HepG2 (cell line): ENCODE data around the gene TEX26. TPM values are rescaled to one million over a fixed set of nuclear protein-coding genes. Genes with fewer than 3 reads are reported as not detected.

ENCODE experiments used
- ATAC-seq: fragments of 200-7000 bp; cut with Tn5 transposase; 3 replicates; pipeline ENCODE4 v1.9.1; 2020; ENCODE audit warnings: mild to moderate bottlenecking, moderate library complexity
- BruUV-seq: library from RNA; stranded (reverse); fragments of 400-500 nt; replicated peaks from 2 replicates; lab custom pipeline; 2021; lab: Mats Ljungman, UMichigan
- CTCF ChIA-PET: fragments of 300-600 bp; formaldehyde crosslinking; extraction: SDS; loops from one replicate; lab custom pipeline; 2021; ENCODE audit warnings: low total read pairs, inconsistent platforms, low intra/inter-chr PET ratio; lab: Yijun Ruan, JAX
- POLR2A ChIA-PET: fragments of 350-600 bp; sonication (Branson Sonifier 250); formaldehyde crosslinking; loops from one replicate; lab custom pipeline; 2020; ENCODE audit warnings: antibody characterized with exemption, inconsistent platforms; lab: Yijun Ruan, JAX
- DNase-seq: peaks from one replicate; pipeline ENCODE4 v3.0.0-alpha.2; 2015; ENCODE audit warnings: low spot score
- FAIRE-seq: peaks from 3 replicates; lab custom pipeline; 2011; peaks lifted over from hg19 to GRCh38; lab: Jason Lieb, UNC
- H2AFZ ChIP-seq: one replicate; pipeline ENCODE4 v1.6.1; 2011; ENCODE audit warnings: low read length, inconsistent platforms
- H3K27ac ChIP-seq: fragments of 300-600 bp; 3 replicates; pipeline ENCODE4 v1.8.0; 2011; ENCODE audit warnings: mixed run types, mild to moderate bottlenecking, mixed read lengths, low read length, inconsistent platforms; ENCODE audit not compliant: insufficient read depth; ENCODE audit errors: extremely low read length
- H3K27me3 ChIP-seq, 2 experiments: fragments of 200-600 bp in 1 of 2; 2 replicates in 1 of 2; 3 replicates in 1 of 2; pipeline versions ENCODE4 v1.6.0 to v1.8.0; 2011; ENCODE audit warnings: low read length in 2 of 2, mild to moderate bottlenecking in 2 of 2, moderate library complexity in 2 of 2, inconsistent platforms in 1 of 2; ENCODE audit not compliant: insufficient read depth in 2 of 2, control insufficient read depth in 1 of 2
- H3K36me3 ChIP-seq, 2 experiments: fragments of 200-600 bp in 1 of 2; replicated peaks in 1 of 2; 2 replicates in 1 of 2; 3 replicates in 1 of 2; pipeline versions ENCODE4 v1.5.1 to v1.8.0; 2011; ENCODE audit warnings: low read length in 2 of 2, inconsistent platforms in 1 of 2; ENCODE audit not compliant: insufficient read depth in 2 of 2, control insufficient read depth in 1 of 2
- H3K4me1 ChIP-seq: 2 replicates; pipeline ENCODE4 v1.5.1; 2012; ENCODE audit warnings: low read length, inconsistent platforms; ENCODE audit not compliant: insufficient read depth
- H3K4me2 ChIP-seq: 2 replicates; pipeline ENCODE4 v1.6.0; 2011; ENCODE audit warnings: low read depth, low read length, inconsistent platforms
- H3K4me3 ChIP-seq, 3 experiments: fragments of 200-600 bp in 1 of 3; sonication (generic), shearing (Covaris generic) in 1 of 3; replicated peaks in 1 of 3; 2 replicates each; pipeline ENCODE4 v1.5.1; 2011 to 2016; ENCODE audit warnings: low read length in 3 of 3, inconsistent platforms in 2 of 3, low read depth in 2 of 3, mild to moderate bottlenecking in 2 of 3, control low read depth in 1 of 3, mixed read lengths in 1 of 3; ENCODE audit not compliant: insufficient read depth in 1 of 3
- H3K79me2 ChIP-seq: one replicate; pipeline ENCODE4 v1.6.1; 2011; ENCODE audit warnings: low read length, inconsistent platforms; ENCODE audit not compliant: insufficient read depth
- H3K9ac ChIP-seq: 2 replicates; pipeline ENCODE4 v1.6.0; 2011; ENCODE audit warnings: mild to moderate bottlenecking, low read depth, low read length, inconsistent platforms; ENCODE audit not compliant: insufficient read depth
- H3K9me3 ChIP-seq: 2 replicates; pipeline ENCODE4 v1.5.1; 2012; ENCODE audit warnings: mild to moderate bottlenecking, low read length
- H4K20me1 ChIP-seq: 2 replicates; pipeline ENCODE4 v1.6.0; 2011; ENCODE audit warnings: inconsistent platforms, mild to moderate bottlenecking, low read length, moderate library complexity; ENCODE audit not compliant: insufficient read depth
- ATF7 ChIP-seq, 2 experiments: fragments of 450-650 bp in 1 of 2; sonication (generic) in 1 of 2; formaldehyde crosslinking in 1 of 2; IDR thresholded peaks; 2 replicates each; pipeline versions ENCODE4 v1.4.0 to v1.6.1; 2016 to 2020; ENCODE audit warnings: antibody characterized with exemption in 1 of 2, mild to moderate bottlenecking in 1 of 2, missing genetic modification reagents in 1 of 2
- TEAD2 ChIP-seq: sonication (generic); formaldehyde crosslinking; IDR thresholded peaks from 2 replicates; pipeline ENCODE4 v1.9.0; 2021; ENCODE audit warnings: missing genetic modification reagents
- THYN1 ChIP-seq: sonication (generic); formaldehyde crosslinking; IDR thresholded peaks from 2 replicates; pipeline ENCODE4 v1.8.1; 2023; ENCODE audit warnings: low read depth, mild to moderate bottlenecking, moderate library complexity, missing genetic modification reagents, borderline replicate concordance
- WGBS: methylation state at CpG from one replicate; pipeline ENCODE4 v1.1.6; 2017; ENCODE audit warnings: low lambda C conversion rate; 5-methylcytosine and 5-hydroxymethylcytosine counted together
- in situ Hi-C: cut with HindIII; loops from 2 replicates; pipeline ENCODE4 v1.10.0; 2017; ENCODE audit warnings: low pct_unique_long_range_greater_than_20kb; ENCODE audit not compliant: extremely low pct_ligation_motif_present
- intact Hi-C: fragments of 100-400 bp; cut with micrococcal nuclease; formaldehyde crosslinking; loops from one replicate; pipeline ENCODE4 v1.10.0; 2022; ENCODE audit not compliant: unreplicated experiment
- polyA plus RNA-seq, 8 experiments: library from polyadenylated mRNA; depleted of rRNA in 3 of 8; stranded (reverse) in 7 of 8; unstranded in 1 of 8; fragments of >200 nt; fragmentation: Illumina TruSeq in 4 of 8; extraction: Trizol in 4 of 8; gene quantifications; 2 replicates each; pipeline versions ENCODE4 v1.2.1 to v1.2.3, GENCODE V29; 2011 to 2016; ENCODE audit warnings: low read depth in 4 of 8, missing spikeins in 1 of 8, mixed read lengths in 1 of 8; ENCODE audit not compliant: insufficient read depth in 1 of 8
- total RNA-seq, 5 experiments: library from RNA; depleted of rRNA; stranded (reverse); fragments of >200 nt; fragmentation: Illumina TruSeq; extraction: Trizol; gene quantifications; 2 replicates each; pipeline ENCODE4 v1.2.3, GENCODE V29; 2016; ENCODE audit warnings: low read depth in 1 of 5

The TEX26 gene
- total and polyA plus RNA-seq, 2 of the 13 experiments (the other 11 are each of a cell fraction or from before 2014, with no cell fraction given): not detected

DNA sequence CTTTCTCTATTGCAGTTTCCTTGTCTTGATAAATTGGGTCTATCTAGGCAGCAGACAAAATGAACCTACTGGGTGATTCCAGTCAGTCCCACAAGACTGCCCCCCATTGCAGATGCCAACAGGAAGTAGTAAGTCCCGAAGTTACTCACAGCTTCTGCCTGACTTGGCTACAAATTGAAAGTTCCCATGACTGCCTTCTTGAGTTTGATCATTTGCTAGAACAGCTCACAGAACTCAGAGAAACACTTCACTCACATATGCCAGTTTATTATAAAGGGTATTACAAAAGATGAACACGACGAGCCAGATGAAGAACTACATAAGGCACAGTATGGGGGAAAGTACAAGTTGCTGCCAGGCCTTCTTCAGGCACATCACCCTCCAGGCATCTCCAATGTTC lies 50.0 kb downstream of the TEX26 start:
- ChIA-PET POLR2A (no interaction called here), CTCF (no interaction called here)
- intact Hi-C loops: no loop called here
- FAIRE-seq (no peak), ATAC-seq (no peak), DNase-seq (no peak)
- Histone ChIP-seq H4K20me1 (no peaks in the 10 kb centered on the region), H3K4me2 (no peak overlapping the region), H2AFZ (no peak overlapping the region), H3K4me3 (no peak overlapping the region), H3K27me3 (no peaks in the 10 kb centered on the region), H3K79me2 (no peaks in the 10 kb centered on the region), H3K4me1 (peaks cover 5% of the 10 kb centered on the region; the same call in 1 of the 2 replicates), H3K9ac (no peak overlapping the region), H3K36me3 (no peaks in the 10 kb centered on the region), H3K9me3 (no peaks in the 10 kb centered on the region), H3K27ac (no peak overlapping the region)
- in situ Hi-C loops: no loop called here
- BruUV-seq: no TSS peak
- TF ChIP-seq TEAD2 (CRISPR knock-in tag): no peak
- 3% methylated on average over 3 of the region's 3 CpGs for whole genome bisulfite sequencing

GRCh38 chr13:30982906-30983305 lies 50.5 kb downstream of the TEX26 start:
- no TSS peak for BruUV-seq
- peaks cover under 1% of the 10 kb centered on the region; the same call in 1 of the 2 replicates for H3K4me1 ChIP-seq
- no peaks in the 10 kb centered on the region for H3K27me3 ChIP-seq
- no peaks in the 10 kb centered on the region for H3K79me2 ChIP-seq
- no peak overlapping the region for H2AFZ ChIP-seq
- intact Hi-C loops (no loop called here), in situ Hi-C loops (no loop called here)
- no peak for FAIRE-seq
- H4K20me1 ChIP-seq: no peaks in the 10 kb centered on the region
- ChIA-PET CTCF (no interaction called here), POLR2A (no interaction called here)
- TF ChIP-seq THYN1 (CRISPR knock-in tag) (no peak), ATF7 (IDR thresholded peaks at IDR 0.05) (peak; percentile 52; the same call in 1 of the 2 replicates), ATF7 (CRISPR knock-in tag; IDR thresholded peaks at IDR 0.05) (no peak)
- DNase-seq: no peak
- no peak for ATAC-seq
- no peak overlapping the region for H3K9ac ChIP-seq
- no peaks in the 10 kb centered on the region for H3K9me3 ChIP-seq
- WGBS: 69% methylated on average over 3 of the region's 3 CpGs
- no peak overlapping the region for H3K27ac ChIP-seq
- H3K4me2 ChIP-seq: no peak overlapping the region
- no peaks in the 10 kb centered on the region for H3K36me3 ChIP-seq
- H3K4me3 ChIP-seq: no peak overlapping the region
